Activated CD4-positive, alpha-beta T cell treated with anti-CD3 and anti-CD28 coated beads, Interleukin-2, Interleukin-4, amounts not matched to agents 100 ng/mL and 50 ng/mL, durations not matched to agents 16 hours and 8 hours (primary cell): Measurements from ENCODE around the gene ANKLE2.
A peak's percentile ranks its signal among the peaks of the same experiment; 100 is the strongest.

Experiments
- DNase-seq: peaks from one replicate; pipeline ENCODE4 v3.0.0-alpha.2; 2020; ENCODE audit warnings: low spot score

Gene ANKLE2

DNA sequence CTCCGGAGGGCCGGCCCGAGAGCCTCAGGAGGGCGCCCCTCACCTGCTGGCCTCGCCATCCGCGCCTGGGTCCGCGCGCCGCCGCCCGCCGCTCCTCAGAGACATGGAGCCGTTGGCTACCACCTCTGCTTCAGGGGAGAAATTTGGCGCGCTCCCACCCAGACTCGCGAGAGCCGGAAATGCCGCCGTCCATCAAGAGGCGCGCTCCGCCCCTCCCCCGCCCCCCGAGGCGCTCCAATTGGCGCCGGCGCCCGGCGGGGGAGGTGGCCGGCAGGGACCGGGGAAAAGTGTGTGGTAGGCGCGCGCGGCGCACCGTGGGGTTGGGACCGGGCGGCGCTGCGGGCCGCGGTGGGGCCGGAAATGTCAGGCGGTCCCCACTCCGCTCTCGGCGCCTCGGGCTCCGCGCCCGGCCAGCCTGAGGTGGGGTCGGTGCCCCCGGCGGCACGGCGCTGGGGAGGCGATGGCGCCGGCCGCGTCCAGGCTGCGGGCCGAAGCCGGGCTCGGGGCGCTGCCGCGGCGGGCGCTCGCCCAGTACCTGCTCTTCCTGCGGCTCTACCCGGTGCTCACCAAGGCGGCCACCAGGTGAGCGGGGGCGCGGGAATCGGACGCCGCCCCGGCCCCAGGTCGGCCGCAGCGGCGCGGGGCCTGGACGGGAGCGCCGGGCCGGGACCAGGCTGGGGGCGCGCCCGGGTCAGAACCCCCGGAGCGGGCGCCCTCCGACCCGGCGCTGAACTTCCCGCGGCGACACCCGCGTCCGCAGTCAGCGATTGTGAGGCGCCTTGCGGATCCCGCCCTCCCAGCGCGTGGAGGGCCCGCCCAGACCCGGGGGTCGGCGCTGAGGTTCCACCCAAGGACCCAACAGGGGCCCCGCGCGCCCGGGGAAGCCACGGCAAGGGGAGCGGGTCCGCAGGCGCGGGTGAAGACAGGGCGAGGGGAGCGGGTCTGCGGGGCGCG, 74.1 kb downstream of the ANKLE2 start, which contains the start of the genes POLE and PXMP2:
POLE (minus strand) TSS at position 132 of the 954 bp plus-strand sequence; CDS start at position 105, 27 bp downstream.
PXMP2 (plus strand) TSS at position 377 of the 954 bp plus-strand sequence; CDS start at position 461, 84 bp downstream.
- DNase-seq = peak; percentile 94

DNA sequence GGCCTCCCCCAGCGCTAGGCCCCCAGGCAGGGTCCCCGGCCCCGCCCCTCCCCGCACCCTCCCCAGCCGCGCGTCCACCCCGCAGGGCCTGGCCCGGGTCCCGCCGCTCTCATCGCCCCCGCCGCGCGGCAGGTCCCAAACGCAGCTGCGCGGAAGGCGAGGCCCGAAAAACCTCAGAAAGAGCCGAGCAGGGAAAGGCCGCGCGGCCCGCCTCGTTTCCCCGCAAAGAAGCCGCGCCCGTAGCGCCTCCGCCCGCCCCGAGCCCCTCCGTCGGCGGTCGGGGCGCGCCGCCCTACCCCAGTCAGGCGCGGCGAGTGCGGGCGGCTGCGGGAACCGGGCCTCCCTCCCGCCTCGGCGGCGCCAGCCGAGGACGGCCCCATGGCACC, 74.8 kb downstream of the ANKLE2 start:
- DNase-seq = peak; percentile 9

DNA sequence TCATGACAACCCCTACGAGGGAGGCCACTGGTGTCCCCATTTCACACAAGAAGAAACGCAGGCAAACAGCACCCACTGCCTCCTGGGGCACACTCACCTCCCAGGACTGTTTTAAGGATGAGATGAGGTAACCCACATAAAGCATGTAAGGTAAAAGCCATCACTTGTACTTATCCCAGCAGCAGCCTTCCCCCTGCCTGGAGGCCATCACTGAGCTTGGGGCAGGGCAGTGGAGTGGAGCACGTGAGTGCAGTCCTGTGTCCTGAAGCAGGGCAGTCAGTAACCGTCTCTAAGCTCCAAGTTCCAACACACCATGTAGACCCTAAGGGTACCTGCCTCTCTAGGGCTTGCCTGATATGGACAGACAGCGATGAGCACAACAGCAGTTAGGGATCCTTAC, 76.2 kb downstream of the ANKLE2 start:
- no peak for DNase-seq

DNA sequence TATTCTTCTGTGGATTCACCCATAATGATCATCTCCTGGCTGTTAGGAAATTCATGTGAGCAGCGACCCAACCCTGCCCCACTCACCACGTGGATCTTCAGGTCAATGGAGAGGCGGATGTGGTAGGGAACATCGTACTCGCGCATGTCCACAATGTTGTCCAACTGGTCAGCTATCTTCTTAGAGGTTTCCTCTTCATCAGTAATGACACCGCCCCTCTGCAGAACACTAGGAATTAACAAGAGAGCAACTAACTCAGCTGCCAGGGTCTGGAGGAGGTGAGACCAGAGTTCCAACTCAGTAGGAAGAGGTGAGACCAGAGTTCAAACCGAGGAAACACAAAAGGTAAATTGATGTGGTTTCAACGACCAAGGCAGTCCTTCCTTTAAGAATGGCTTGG, 84.1 kb downstream of the ANKLE2 start:
- no peak for DNase-seq

DNA sequence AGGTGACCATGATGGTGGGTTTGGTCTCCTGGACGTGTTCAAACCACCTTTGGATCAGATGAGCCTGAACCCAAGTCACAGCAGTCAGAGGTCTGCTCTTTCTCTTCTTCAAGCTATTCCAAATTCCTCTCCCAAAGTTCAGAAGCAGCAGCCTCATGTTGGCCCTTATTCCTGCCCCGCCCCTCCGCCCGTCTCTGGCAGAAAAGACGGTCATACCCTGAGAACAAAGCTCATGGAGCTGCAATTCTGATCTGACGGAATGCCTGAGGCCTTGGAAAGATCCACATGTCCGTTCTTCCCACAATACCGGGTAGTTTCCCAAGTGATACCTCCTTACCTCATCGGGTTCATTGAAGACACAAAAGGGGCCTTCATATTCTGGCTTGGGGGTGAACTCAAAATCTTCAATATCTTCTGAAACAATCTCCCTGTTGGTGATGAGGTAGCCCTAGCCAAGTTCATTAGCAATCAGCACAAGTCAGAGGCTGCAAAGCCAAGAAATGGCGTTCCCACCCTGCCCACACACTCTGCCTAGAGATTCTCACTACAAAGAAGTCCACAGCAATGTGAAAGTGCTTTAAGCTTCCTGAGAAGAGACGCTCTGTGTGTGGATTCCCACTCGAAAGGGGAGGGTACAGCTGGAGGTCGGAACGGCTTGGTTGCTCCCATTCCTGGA, 85.7 kb downstream of the ANKLE2 start:
- no peak for DNase-seq
